Stimulated activated CD8-positive, alpha-beta memory T cell treated with anti-CD3 and anti-CD28 coated beads, Interleukin-4, amount 100 ng/mL, for 1 hour (primary cell): ENCODE results near the gene CYB5R3.

Experiments used
- DNase-seq, 2 donors: peaks; one replicate each; pipeline ENCODE4 v3.0.0-alpha.2; 2020; ENCODE audit warnings: low read depth in 2 of 2, low spot score in 1 of 2

Gene CYB5R3

DNA sequence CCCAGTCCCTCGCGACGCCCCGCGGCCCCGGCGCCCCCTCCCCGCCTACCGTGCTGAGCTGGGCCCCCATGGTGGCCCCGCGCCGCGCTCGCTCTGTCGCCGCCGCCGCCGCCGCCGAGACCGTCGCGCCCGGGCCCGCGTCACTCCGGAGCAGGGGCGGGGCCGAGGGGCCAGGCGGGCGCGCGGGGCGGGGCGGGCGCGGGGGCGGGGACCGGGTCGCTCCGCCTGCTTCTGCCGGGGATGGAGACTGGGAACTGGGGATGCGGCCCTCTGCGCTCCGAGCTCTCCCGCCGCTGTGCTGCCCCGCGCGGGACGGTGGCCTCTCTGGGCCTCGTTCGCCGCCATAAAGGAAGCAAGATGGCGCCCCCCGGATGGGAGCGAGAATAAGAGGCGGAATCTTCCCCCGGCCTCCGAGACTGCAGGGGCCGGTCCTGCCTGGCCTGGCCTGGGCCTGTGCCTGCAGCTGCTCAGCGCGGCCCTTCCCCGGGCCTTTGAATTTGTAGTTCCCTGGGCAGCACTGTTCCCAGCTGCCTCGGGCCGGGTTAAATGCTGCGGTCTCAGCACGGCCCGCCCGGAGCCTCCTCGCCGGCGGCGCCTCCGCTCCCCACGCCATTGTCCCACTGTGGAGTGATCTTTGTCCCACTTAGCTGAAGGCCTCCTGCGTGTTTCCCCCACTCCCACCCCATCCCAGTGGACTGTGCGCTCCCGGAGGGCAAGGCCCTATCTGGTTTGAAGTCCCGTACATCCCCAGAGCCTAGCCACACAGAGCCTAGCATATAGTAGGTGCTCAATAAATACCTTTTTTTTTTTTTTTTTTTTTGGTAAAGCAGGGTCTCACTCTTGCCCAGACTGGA lies at the start of gene CYB5R3:
Gene CYB5R3 (minus strand): TSS at position 147 of the 854 bp plus-strand sequence. CDS start 77 bp downstream, at position 70.
- DNase-seq: peak; percentile 56 to 58

DNA sequence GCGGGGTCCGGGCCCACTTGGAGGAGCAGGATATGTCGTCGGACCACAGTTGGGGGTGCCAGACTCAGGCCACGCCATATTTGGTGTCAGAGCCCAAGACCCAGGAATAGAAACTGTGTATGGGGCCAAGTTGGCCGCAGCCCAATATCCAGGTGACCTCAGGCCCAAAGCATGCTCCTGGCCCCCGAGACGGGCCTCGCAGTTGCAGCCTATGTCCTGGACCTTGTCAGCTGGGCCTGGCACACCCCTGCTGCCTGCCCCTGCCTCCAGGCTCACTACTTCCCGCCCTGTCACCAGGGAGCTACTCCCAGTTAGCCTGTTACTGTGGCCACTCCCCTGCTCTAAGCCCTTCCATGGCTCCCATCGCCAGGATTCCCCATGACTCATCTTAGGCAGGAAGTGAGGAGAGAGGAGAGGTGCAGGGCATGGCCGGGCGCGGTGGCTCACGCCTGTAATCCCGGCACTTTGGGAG lies 48.4 kb upstream of the CYB5R3 start:
- DNase-seq: no peak

DNA sequence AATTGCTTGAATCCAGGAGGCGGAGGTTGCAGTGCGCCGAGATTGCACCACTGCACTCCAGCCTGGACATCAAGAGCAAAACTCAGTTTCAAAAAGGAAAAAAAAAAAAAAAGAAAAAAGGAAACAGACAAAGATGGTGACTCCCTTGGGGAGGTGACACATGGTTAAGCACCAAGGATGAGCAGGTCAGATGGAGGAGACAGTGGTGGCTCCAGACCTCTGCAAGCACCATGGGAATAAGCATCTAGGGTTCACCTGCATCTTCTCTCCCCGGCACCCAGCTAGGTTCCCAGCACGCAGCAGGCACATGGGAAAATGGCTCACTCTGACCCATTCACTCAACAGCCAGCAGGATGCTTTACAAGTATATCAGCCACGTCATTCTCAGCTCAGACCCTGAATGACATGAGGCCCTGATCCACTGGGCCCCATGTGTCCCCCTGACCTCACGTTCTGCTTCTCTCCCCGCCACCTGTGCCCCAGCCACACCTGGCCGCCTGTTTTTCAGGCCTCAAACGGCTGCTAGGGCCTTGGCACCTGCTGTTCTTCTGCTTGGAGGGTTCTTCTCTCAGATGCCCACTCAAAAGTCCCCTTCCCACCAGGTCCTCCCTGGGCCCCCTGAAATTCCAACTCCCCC lies 47.3 kb upstream of the CYB5R3 start:
- no peak for DNase-seq

DNA sequence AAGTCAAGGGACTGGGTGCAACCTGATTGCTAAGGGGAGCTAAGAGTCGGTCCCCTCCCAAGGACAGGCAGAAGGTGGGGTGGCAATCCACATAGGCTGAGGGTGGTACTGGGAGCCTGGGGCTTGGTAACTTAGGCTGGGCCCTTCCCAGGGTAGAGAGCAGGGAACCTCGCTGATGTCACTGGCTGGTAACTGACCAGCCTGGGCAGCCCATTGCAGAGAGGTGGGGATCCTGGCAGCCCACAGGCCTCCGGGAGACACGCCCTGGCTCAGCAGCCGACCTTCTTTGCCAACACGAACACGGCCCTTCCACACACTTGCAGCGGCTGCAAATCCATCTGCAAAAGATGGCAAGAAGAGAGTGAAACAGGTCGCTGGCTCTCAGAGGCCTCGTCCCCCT lies 46.1 kb upstream of the CYB5R3 start:
- no peak for DNase-seq

DNA sequence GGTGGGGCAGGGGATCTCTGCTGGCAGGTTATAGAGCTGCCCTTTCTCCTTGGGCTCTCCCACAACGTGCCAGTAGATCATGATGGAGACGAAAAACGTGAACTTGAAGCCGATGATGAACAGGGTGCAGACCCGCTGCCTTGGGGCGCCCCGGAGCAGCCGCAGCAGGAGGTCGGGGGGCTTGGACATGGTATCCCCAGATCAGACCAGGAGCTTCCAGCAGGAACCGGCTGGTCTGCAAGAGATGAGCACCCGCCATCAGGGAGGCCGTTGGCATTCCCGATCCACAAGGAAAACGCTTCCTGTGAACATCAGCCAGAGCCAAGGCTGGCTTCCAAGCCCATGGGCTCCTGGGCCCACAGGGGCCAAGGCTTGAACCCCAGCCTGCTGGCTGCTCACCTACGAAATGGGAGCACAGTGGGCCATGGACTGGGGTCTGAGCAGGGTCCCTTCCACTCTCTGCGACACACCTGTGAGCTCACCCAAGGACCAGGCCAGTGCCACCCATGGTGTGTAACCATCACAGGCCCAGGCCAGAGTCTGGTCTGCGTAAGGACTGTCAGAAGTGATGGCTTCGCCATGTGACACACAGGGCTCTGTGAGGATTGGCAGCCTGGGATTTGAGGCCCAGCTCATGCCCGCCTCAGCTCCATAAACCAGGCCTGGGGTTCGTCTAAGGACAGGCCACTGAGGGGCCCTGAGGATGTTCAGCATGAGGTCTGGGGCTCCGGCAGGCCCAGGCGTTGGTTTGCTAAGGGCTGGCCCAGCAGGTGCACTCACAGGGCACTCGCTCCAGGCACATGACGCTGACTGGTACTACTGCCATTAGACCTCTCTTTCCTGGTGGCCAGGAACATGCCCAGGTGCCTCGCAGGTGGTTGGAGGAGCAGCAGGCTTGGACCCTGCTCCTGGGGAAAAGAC lies 44.8 kb upstream of the CYB5R3 start:
- no peak for DNase-seq

DNA sequence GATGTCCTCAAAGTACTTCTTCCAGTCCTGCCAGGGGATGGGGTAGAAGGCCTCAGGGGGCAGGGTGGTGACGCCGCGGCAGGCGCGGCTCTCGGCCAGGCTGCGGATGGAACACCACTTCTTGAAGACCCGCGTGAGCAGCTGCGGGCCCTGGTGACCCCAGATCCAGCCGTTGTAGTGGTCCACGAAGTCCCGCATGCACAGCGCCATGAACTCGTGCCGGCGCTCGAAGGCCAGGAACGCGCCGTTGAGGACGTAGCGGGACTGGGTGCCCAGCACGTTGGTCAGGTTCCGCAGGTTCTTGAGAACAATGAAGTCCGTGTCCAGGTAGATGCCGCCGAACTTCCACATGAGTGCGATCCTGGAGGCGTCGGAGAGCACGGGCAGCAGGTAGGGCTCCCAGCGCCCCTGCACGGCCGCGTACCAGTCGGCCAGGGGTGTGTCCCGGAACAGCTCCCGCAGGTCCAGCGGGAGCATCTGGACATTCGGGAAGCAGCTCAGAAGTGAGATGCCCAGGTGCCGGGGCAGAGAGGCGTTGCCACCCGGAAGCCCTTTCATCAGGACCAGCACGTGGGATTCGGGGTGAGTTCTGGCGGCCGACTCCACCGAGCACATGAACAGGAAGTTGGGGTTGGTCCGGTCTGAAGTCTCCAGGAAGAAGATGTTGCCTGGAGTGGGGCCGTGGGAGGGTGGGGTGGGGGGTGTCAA lies 44.0 kb upstream of the CYB5R3 start:
- no peak for DNase-seq

DNA sequence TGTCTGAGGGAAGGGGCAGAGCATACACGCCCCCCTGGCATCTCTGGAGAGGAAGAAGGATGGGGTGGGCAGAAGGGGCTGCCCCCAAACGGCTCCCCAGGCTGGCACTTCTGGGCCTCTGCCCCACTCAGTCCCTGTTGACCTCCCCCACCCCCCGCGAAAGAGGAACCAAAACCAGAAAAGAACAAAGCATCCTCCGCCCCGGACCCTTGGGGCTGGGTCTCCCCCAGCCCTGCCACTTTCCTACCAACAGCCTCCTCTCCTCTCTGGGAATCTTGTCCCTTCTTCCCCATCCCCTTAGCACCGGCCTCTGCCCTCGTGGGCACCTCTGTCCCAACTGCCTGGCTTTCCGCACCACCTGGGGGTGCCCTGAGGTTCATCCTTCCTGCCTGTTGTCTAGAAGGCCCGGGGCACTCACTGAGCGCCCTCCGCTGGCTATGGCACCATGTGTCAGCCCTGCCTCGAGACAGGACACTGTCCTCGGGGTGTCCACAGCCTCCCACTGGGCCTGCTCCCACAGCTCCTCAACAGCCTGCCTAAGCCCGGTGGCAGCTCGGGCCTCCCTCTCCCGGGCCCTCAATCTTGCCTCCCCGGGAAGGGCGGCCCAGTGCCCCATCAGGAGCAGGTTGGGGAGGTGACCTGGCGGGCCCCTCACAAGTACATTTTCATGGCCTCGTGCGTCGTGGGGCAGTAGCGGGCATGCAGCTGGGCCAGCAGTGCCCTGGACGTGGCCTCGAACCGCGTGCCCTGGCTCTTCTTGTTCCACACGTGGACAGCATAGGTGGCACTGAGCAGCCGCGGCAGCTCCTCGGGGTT lies 43.3 kb upstream of the CYB5R3 start:
- DNase-seq: no peak

DNA sequence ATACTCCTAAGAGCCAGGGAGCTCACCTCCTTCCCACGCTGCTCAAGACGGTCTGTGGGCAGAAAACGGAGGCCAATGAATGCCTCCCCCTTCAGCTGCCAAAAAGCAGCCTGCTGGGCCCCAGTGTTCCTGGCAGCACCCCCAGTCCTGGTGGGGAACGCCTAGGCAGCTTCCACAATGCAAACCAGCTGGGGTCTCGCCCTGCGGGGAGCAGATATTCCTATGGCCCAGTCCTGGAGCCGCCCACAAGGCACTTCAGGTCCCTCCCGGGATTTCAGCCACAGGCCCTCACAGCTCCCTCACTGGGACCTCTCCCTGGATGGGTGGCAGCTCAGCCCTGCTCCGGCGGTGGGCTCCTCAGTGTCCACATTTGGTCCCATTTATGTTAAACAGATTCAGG lies 42.2 kb upstream of the CYB5R3 start:
- no peak for DNase-seq

DNA sequence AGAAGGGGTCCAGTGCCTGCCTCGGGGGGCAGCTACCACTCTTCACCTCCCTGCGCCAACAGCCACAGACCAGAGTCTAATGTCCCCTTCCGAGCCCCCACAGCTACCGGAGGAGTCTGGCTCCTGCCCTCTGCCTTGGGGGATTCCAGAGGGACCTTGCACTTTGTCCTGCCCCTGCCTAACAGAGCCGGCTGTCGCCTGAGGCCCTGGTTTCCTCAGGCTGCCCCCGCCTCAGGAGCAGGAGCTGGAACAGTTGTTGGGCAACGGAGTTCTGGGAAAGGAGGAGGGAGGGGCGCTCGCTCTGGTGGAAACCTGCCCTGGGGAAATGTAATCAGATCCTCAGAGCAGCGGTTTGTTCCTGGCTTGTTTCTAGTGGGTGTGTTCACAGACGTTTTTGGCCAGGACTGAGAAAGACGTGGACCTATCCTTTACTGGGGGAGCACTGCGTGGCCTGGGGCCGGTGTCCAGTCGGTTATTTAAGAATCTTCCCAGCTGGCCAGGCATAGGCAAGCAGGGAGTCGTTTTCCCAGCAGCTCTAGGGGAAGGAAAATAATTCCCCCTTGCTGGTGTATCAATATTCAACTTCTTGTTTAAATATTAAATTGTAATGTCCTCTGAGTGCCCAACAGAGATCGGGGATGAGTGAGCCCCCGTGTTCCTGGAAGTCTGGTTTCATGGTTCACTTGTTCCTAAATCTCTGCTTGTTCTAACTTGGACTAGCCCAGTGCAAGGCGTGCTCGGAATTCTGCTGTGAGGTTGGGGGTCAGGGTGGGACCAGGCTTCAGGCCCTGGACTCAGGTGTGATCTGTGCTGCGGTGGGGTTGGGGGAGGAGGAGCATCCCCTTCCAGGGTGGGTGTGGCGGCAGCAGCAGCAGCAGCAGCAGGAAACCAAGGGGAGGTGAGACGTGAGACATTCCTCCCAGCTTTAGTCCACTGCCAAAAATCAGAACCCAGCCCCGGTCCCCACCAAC lies 39.3 kb upstream of the CYB5R3 start:
- no peak for DNase-seq

DNA sequence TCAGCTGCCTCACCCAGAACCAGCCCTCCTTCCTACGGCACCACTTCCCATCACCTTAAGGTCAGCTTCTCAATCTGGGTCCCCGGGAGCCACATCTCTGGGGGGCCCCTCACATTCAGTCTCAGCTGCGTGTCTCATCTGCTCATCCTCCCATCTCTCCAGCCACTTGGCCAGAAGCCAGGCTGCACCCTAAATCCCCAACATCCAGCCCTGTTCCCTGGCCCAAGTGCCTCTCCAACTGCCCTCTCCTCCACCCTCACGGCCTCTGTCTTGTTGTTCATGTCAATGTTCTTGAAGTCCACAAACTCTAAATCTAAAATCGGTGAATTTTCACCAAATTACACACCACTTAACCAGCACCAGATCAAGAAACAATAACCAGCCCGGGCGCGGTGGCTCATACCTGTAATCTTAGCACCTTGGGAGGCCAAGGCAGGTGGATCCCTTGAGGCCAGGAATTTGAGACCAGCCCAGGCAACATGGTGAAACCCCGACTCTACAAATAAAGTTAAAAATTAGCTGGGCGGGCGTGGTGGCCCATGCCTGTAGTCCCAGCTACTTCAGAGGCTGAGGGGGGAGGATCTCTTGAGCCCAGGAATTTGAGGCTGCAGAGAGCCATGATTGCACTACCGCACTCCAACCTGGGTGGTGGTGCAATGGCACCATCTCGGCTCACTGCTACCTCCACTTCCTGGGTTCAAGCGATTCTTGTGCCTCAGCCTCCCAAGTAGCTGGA lies 37.7 kb upstream of the CYB5R3 start:
- no peak for DNase-seq

DNA sequence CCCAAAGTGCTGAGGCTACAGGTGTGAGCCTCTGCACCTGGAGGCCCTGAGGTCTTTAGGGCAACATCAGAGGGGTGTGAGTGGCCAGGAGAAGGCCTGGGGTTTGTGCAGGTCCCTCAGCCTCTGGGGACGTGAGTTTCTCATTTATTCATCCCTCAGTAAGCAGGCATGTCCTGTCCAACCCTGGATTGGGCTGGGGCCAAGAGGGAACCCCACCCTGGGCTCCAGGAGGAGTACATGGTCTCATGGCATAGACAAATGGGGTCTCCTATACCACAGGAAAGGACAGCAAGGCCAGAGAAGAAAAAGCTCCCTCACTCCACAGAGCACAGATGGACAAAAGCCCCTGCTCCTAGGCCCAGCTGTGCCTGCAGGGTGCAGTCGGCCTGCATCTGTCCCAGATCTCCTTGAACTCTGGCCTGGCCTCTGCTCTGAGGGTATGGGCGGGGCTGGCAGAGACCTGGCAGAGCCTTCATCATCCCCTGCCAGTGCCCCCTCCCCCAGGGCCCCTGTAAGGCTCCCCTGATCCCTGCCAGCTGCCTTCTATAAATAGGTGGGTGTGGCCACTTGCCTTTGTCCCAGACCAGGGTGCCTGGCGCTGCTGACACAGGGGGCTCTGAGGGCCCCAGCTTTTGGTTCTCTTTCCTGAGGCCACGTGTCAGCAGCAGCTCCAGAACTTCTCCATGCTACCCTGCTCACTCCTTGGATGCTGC lies 36.9 kb upstream of the CYB5R3 start:
- no peak for DNase-seq

DNA sequence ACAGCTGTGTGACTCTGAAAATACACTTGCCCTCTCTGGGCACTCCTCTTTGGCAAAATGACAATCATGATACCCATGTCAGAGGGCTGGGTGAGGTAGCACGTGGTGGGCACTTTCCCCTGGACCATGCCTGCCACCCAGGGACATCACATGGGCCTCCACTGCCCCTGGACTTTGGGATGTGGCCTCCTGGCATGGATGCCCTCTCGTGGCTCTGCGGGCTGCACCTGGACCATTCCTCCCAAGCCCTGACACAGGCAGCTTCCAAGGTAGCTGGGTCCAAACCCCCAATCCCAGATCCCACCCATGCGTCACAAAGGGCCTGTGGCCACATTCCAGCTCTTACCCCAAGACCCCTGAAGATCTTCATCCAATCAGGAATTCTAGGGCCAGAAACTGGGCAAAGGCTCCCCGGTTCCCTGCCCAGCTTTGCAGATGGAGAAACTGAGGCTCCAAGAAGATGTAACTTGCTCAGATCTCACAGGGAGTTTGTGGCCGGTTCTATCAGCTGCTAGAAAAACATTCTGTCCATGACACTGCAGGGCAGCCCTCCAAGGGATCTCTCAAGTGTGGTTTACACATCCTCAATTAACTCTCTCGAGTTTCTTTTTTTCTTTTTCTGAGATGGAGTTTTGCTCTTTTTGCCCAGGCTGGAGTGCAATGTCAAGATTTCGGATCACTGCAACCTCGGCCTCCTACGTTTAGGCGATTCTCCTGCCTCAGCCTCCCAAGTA lies 35.4 kb upstream of the CYB5R3 start:
- DNase-seq: no peak

DNA sequence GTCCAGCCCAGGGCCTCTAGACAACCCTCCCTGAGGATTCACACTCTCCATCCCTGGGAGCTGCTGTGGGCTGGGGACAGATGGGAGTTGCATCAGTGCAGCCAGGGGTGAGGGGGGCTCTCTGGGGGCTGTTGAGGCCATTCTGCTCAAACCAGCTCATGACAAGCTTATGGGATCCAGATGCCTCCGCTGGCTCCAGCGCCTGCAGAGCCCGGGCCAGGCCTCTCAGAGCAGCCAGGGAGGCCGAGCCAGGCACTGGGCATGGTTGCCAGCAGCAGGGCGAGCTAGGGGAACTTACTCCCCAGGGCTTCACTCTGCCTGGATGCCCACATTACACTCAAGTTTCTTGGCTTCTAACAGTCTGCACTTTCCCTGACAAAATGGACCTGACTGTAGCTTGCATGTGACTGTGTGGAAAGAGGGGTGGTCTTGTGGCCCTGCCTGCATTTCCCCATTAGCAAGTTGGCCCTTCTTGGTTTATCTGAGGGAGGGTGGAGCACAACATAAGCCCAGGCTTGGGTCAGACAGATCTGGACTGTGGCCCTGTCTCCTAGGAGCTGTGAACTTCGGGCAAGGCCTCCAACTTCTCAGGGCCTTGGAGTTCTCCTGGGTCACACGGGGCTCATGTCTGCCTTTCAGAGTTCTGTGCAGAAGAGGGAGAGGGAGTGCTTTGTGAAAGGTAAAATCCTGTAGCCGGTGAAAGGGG lies 34.5 kb upstream of the CYB5R3 start:
- no peak for DNase-seq

DNA sequence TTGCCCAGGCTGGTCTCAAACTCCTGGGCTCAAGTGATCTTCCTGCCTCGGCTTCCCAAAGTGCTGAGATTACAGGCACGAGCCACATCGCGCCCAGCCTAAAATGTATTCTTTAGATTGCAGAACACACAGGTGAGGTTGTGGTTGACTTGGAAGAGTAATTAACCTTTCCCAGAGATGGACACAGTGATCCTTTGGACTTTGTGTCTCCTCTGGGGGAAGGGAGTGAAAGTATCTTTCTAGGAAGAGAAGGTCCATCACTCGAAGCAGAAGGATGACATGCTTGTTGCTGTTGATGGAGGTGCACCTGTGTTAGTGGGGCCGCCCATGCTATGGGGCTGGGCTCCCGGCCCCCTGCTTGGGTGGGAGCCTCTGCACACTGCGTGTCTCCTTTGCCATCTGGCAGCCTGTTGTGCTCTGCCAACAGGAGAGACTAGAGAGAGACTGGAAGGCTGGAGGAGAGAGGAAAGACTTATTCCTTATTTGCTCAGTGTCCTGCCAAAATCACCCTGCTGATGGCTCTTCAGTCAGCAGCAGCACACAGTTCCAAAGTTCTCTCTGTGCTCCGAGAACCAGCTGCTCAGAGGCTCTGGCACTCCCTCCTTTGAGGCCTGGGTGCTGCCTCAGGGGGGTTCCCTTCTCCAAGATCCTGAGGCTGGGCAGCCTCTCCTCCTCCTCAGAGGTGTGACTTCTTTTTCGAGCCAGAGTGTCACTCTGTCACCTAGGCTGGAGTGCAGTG lies 33.1 kb upstream of the CYB5R3 start:
- no peak for DNase-seq

DNA sequence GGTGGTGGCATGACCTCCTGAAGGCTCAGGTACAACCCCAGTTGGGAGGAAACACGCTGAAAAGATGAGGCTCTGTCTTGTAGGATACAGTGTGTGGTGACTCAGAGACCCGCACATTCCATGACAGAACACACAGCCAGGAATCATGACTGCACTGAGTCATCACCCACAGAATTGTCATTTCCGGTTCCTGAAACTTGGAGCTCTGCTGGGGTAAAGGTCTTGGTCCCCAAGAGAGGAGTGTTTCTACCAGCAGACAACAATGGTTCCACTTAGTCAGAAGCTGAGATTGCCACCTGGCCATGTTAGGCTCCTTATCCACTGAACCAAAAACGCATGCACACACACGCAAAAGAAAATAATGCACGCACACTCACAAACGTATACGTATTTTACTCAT lies 31.5 kb upstream of the CYB5R3 start:
- DNase-seq: no peak

DNA sequence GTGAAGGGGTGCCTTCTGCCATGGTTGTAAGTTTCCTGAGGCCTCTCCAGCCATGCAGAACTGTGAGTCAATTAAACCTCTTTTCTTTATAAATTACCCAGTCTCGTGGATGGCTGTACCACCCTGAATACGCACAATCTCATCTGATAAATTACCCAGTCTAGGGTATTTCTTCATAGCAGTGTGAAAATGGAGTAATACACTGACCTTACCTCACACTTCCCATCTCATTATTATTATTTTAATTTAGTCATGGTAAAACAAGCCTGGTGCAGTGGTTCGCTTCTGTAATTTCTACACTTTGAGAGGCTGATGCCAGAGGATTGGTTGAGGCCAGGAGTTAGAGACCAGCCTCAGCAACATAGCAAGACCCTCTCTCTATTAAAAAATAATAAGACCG lies 30.5 kb upstream of the CYB5R3 start:
- no peak for DNase-seq
